HEK293 (cell line): ENCODE data around the gene FRRS1L.

Source experiments
- EGR2 ChIP-seq: fragments of 450-650 bp; formaldehyde crosslinking; IDR thresholded peaks from 2 replicates; pipeline ENCODE4 v1.5.1; 2016; ENCODE audit warnings: low read depth, missing biosample characterization, missing genetic modification characterization
- GLIS1 ChIP-seq: fragments of 450-650 bp; formaldehyde crosslinking; IDR thresholded peaks from 2 replicates; pipeline ENCODE4 v1.5.1; 2016; ENCODE audit warnings: missing biosample characterization, missing genetic modification characterization
- HOXC10 ChIP-seq: sonication (generic); formaldehyde crosslinking; IDR thresholded peaks from 2 replicates; pipeline ENCODE4 v1.8.1; 2023; ENCODE audit warnings: mild to moderate bottlenecking, missing genetic modification reagents
- MEIS1 ChIP-seq: sonication (generic); formaldehyde crosslinking; IDR thresholded peaks from 2 replicates; pipeline ENCODE4 v1.8.1; 2022; ENCODE audit warnings: missing genetic modification reagents, mild to moderate bottlenecking, borderline replicate concordance
- PBX3 ChIP-seq: sonication (generic); formaldehyde crosslinking; IDR thresholded peaks from 2 replicates; pipeline ENCODE4 v1.8.1; 2022; ENCODE audit warnings: mild to moderate bottlenecking, moderate library complexity, missing genetic modification reagents
- PRDM4 ChIP-seq: fragments of 450-650 bp; formaldehyde crosslinking; IDR thresholded peaks from 2 replicates; pipeline ENCODE4 v1.5.1; 2017; ENCODE audit warnings: missing biosample characterization, missing genetic modification characterization
- SP2 ChIP-seq: fragments of 450-650 bp; formaldehyde crosslinking; IDR thresholded peaks from 2 replicates; pipeline ENCODE4 v1.5.1; 2016; ENCODE audit warnings: missing biosample characterization, missing genetic modification characterization
- SP3 ChIP-seq: fragments of 450-650 bp; formaldehyde crosslinking; IDR thresholded peaks from 2 replicates; pipeline ENCODE4 v1.5.1; 2016; ENCODE audit warnings: missing biosample characterization, missing genetic modification characterization
- TCF7L2 ChIP-seq: IDR thresholded peaks from 2 replicates; pipeline ENCODE4 v1.6.1; 2011; ENCODE audit warnings: low read depth, mild to moderate bottlenecking, inconsistent platforms, low read length, moderate library complexity, borderline replicate concordance
- ZBTB17 ChIP-seq: fragments of 450-650 bp; formaldehyde crosslinking; IDR thresholded peaks from 2 replicates; pipeline ENCODE4 v1.5.1; 2016; ENCODE audit warnings: missing biosample characterization, missing genetic modification characterization
- ZBTB7A ChIP-seq: fragments of 450-650 bp; formaldehyde crosslinking; IDR thresholded peaks from 2 replicates; pipeline ENCODE4 v1.5.1; 2016; ENCODE audit warnings: low read depth, missing biosample characterization, missing genetic modification characterization
- ZNF140 ChIP-seq: fragments of 450-650 bp; formaldehyde crosslinking; IDR thresholded peaks from 2 replicates; pipeline ENCODE4 v1.5.1; 2016; ENCODE audit warnings: missing biosample characterization, missing genetic modification characterization
- ZNF24 ChIP-seq: fragments of 450-650 bp; formaldehyde crosslinking; IDR thresholded peaks from 2 replicates; pipeline ENCODE4 v1.5.1; 2016; ENCODE audit warnings: missing biosample characterization, missing genetic modification characterization
- ZNF280D ChIP-seq: fragments of 450-650 bp; formaldehyde crosslinking; IDR thresholded peaks from 2 replicates; pipeline ENCODE4 v1.5.1; 2016; ENCODE audit warnings: missing biosample characterization, missing genetic modification characterization
- ZNF341 ChIP-seq: fragments of 450-650 bp; formaldehyde crosslinking; IDR thresholded peaks from 2 replicates; pipeline ENCODE4; 2016; ENCODE audit warnings: low read depth, missing biosample characterization, missing genetic modification characterization
- ZNF398 ChIP-seq: fragments of 450-650 bp; formaldehyde crosslinking; IDR thresholded peaks from 2 replicates; pipeline ENCODE4 v1.5.1; 2017; ENCODE audit warnings: missing biosample characterization, missing genetic modification characterization
- ZNF76 ChIP-seq: fragments of 450-650 bp; formaldehyde crosslinking; IDR thresholded peaks from 2 replicates; pipeline ENCODE4; 2016; ENCODE audit warnings: low read depth, missing biosample characterization, missing genetic modification characterization, borderline replicate concordance
- ZXDB ChIP-seq: fragments of 450-650 bp; formaldehyde crosslinking; IDR thresholded peaks from 2 replicates; pipeline ENCODE4 v1.5.1; 2016; ENCODE audit warnings: missing biosample characterization, missing genetic modification characterization

FRRS1L gene

GRCh38 chr9:109119439-109120203 lies 47.4 kb downstream of the FRRS1L start, which contains the start of gene TMEM245 (continued):
- TF ChIP-seq ZNF398 (tag by site-specific recombination) (peak; percentile 85), ZNF280D (tag by site-specific recombination) (no peak), ZNF341 (tag by site-specific recombination) (peak; percentile 60), PBX3 (CRISPR knock-in tag) (0 out of 2 replicates have a peak, but pooled peaks have one; percentile 41), GLIS1 (peak; percentile 59), PRDM4 (tag by site-specific recombination) (no peak), ZNF76 (tag by site-specific recombination) (peak; percentile 97), TCF7L2 (no peak), ZNF24 (peak; percentile 53; the same call in 1 of the 2 replicates), ZNF140 (tag by site-specific recombination) (no peak), SP2 (tag by site-specific recombination) (peak; percentile 89), MEIS1 (CRISPR knock-in tag) (peak; percentile 1; the same call in 1 of the 2 replicates), HOXC10 (CRISPR knock-in tag) (0 out of 2 replicates have a peak, but pooled peaks have one; percentile 44), ZXDB (peak; percentile 80), ZBTB7A (tag by site-specific recombination) (0 out of 2 replicates have a peak, but pooled peaks have one; percentile 31), ZBTB17 (tag by site-specific recombination) (peak; percentile 72), EGR2 (tag by site-specific recombination) (peak; percentile 90), SP3 (tag by site-specific recombination) (peak; percentile 96)
